A549 treated with Mapracorat at 1 μM for 4 hours (cell line): ENCODE data around the gene ACOT8. TPM values are rescaled to one million over a fixed set of nuclear protein-coding genes. Genes with fewer than 3 reads are reported as not detected.

Experiments
- total RNA-seq: library from RNA; stranded (reverse); fragments of 200-300 nt; extraction: Qiagen RNA extraction; gene quantifications from 5 replicates; pipeline ENCODE4 v1.2.3, GENCODE V29; 2022

Gene ACOT8
- total RNA-seq = 14.5 to 20.5 TPM (median 19.7 TPM) in 5 replicates

DNA sequence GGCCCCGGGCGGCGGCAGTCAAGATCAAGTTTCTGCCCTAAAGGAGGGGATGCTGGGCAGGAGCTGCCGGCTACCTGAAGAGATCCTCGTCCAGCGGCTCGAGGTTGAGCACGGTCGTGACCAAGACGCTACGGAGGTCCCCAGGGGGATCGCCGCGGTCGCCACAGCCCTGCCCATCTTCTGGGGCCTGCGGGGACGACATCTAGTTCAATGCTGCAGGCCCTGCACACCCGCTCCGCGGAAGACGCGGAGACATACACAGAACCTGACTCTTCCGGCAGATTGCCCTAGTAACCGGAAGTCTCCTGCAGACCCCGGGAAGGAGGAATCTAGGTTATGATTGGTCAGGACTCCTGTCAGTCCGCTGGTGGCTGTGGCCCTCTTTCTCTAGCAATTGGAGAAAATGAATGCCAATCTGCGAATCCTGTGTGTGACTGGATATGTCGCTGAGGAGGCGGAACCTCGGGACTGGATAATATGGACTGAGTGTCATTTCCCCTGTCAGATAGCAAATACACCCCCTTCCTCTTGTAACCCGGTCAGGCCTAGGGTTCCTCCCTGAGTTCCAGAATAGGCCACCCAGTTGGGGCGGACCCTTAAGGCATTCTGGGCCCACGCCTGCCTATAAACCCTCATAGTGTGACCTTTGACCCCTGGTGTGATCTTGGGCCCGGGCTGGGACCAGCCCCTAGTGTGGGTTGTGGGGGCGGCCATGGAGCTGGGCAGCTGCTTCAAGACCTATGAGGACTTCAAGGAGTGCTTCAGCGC is at the start of gene ACOT8, which contains the start of gene ZSWIM3:
TSS of gene ACOT8 (minus strand) at position 279 of the 768 bp plus-strand sequence. CDS start at position 202, 77 bp downstream.
TSS of gene ZSWIM3 (plus strand) at position 501 of the 768 bp plus-strand sequence. CDS start at position 713, 212 bp downstream.

DNA sequence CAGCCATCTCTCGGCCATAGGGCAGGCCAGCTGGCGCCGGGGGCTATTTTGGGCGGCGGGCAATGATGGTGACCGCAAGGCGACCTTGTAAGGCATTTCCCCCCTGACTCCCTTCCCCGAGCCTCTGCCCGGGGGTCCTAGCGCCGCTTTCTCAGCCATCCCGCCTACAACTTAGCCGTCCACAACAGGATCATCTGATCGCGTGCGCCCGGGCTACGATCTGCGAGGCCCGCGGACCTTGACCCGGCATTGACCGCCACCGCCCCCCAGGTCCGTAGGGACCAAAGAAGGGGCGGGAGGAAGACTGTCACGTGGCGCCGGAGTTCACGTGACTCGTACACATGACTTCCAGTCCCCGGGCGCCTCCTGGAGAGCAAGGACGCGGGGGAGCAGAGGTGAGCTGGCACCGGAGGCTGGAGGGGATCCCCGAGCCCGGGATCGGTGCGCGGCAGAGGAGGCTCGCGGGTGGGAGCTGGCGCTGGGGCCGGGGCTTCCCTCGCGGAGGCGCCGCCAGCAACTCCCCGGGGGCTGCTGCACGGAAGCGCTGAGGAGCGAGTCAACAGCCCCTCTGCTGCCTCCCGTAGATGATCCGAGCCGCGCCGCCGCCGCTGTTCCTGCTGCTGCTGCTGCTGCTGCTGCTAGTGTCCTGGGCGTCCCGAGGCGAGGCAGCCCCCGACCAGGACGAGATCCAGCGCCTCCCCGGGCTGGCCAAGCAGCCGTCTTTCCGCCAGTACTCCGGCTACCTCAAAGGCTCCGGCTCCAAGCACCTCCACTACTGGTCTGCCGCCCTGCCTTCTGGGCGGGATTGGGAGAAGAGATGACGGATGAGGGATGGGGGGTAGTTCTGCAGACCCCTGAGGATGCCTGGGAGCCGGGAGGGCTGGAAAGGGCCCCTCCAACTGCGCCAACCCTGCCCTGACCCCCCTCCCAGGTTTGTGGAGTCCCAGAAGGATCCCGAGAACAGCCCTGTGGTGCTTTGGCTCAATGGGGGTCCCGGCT is 34.1 kb upstream of the ACOT8 start, which contains the start of the genes CTSA and NEURL2:
TSS of gene CTSA (plus strand) at position 351 of the 999 bp plus-strand sequence. CDS start at position 585, 234 bp downstream.
TSS of gene NEURL2 (minus strand) at position 224 of the 999 bp plus-strand sequence. CDS start at position 7, 217 bp downstream.

DNA sequence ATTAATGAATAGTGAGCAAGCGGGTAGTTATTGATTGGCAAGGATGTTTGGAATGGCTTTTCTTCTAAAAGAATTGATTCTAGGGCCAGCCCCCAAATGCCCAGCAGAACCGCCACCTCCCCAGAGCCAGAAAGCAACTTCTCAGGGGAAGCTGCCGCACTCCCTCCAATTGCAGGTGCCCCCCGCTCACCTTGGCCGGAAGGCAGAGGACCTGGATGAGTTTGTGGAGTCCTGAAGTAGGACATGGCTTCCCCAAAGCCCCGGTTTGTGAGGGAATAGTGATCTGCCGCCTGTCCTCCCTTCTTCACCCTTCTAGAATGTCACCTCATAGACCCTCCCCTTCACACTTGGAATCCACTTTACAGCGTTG is 30.1 kb upstream of the ACOT8 start, which contains the start of gene SPATA25:
TSS of gene SPATA25 (minus strand) at position 277 of the 370 bp plus-strand sequence. CDS start at position 245, 32 bp downstream.

DNA sequence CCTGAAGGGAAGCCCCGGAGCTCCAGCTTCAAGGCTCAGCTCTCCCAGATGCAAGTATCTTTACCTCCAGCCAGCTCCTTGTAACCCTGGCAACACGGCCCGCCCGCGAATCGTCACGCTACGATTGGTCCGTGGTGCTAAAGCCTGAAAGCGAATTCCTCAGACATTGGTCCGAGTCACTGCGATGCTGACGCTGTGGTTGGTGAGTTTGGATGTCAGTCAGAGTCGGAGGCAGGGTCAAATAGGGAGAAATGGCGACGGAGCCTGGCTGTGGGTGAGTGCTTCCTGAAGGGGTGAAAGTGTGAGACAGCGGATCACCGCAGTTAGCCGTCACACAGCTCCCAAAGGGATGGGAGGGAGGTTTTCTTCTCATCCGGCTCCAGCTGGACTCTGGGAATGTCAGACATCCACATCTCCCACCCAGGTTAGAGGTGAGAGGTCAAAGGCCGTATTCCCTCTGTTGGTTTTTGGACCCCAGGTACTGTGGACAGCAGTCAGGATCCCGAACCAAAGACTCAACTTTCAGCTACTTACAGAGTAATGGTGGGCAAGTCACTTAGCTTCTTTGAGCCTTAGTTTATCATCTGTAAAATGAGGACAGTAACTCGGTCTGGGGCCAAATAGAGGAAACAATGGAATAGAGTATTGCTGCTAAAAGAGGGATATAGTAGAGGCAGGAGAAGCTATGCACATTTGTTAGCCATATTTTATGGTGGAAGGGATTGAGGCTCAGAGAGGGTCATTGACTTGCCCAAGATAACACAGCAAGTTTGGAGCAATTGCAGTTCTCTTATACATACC is 24.0 kb upstream of the ACOT8 start, which contains the start of gene ZSWIM1:
TSS of gene ZSWIM1 (plus strand) at position 240 of the 801 bp plus-strand sequence. CDS start 1,366 bp downstream, outside the sequence.

DNA sequence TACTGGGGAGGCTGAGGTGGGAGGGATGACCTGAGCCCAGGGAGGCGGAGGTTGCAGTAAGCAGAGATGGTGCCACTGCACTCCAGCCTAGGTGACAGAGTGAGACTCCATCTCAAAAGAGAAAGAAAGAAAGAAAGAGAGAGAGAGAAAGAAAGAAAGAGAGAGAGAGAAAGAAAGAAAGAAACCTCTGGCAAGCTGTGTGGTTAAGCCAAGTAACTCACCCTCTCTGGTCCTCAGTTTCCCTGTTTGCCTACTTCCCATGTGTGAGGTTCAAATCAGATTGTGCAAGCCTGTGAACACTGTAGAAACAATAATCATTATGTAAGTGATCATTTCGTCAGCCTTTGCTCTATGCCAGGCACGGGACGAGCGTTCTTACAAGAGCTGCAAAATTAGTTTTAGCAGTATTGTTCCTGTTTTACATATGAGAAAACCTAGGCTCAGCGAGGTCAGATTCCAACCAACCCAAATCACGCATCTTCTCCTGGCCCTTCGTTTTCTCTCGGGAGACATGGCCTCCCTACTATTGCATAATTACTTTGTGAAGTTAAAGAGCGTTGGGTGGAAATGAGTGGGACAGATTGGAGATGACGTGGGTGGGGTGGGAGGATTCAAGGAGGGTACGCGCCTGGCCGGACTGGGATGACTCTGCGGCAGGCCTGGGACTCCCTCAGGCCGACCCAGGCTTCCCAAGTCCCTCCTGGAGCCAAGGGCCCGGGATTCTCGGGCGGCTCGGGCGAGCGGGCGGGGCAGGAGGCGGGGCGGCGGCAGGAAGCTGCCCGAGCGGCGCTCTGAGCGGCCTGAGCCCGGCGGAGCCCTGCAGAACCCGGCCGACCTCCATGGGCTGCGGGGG is 23.9 kb downstream of the ACOT8 start, which contains the start of gene SNX21:
TSS of gene SNX21 (plus strand) at position 770 of the 853 bp plus-strand sequence. CDS start 121 bp downstream, outside the sequence.

DNA sequence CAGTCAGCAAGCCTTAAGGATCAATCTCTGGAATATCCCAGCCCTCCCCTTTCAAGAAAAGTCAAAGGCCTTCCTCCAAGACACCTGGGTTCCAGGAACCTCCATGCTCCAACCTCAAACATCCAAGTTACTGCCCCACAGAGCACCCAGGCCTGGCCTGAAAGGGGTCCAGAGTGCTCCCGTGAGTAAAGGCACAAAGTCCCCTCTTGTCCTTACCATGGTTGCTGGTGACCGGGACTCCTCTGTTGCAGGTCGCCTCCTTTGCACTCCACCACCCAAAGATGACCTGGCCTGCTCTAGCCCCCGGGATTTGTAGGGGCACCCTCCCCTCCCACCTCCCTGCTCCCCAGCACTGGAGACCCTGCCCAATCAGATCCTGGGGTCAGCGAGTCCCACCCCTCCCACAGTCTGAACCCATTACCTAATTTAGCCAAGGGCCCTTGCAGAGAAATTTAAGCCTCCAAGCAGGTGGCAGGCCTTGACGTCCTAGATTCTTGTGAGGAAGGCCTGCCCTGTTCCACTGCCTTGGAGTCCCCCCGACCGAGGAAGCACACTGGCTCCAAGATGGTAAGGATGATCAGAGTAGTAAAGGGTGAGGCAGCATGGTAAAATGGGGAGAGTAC is 30.1 kb downstream of the ACOT8 start, which contains the start of gene TNNC2:
TSS of gene TNNC2 (minus strand) at position 283 of the 623 bp plus-strand sequence. CDS start at position 219, 64 bp downstream.

DNA sequence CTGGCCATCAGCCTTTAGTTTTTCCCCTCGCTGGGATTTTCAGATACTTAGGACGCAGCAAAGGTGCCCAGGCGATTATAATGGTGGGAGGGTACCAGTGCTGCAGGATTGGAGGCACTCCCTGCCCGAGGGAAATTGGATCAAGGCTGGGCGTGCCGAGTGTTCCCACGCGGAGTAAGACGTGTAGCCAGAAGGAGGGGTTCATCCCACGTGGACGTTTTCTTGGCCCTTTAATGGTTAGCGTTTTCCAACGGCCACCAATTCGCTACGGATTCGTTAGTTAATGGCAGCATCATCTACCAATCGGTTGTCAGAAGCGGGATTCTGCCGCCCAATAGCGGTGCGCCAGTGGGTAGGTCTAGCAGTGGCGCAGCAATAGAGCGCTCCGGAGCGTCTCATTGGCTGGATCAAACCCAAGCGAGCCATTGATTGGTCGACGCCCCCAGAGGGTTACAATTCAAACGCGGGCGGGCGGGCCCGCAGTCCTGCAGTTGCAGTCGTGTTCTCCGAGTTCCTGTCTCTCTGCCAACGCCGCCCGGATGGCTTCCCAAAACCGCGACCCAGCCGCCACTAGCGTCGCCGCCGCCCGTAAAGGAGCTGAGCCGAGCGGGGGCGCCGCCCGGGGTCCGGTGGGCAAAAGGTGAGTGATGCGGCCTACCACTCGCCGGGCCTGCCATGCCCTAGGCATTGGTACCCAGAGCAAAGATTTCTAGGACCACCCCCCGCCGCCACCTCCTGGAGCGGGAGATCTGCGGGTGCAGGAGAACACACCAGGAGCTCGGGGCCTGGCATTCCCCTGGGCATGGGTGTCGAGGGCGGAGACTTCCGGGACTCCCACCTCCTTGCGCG is 44.8 kb downstream of the ACOT8 start, which contains the start of gene UBE2C:
TSS of gene UBE2C (plus strand) at position 488 of the 849 bp plus-strand sequence. CDS start at position 540, 52 bp downstream.

Other genes starting within 250 kb of the ACOT8 start
- not detected in 5 replicates for gene WFDC10A, start 227.7 kb downstream of the ACOT8 start, total RNA-seq
- gene WFDC9, start 226.1 kb downstream of the ACOT8 start, total RNA-seq = not detected in 5 replicates
- not detected in 5 replicates for gene WFDC11, start 187.2 kb downstream of the ACOT8 start, total RNA-seq
- not detected in 5 replicates for gene WFDC13, start 155.4 kb downstream of the ACOT8 start, total RNA-seq
- gene WFDC10B, start 152.4 kb downstream of the ACOT8 start, total RNA-seq = not detected in 5 replicates
- gene SPINT4, start 135.0 kb downstream of the ACOT8 start, total RNA-seq = not detected in 5 replicates
- 0.44 TPM in 1 of 5 replicates, not detected in the others for gene WFDC3, start 65.5 kb downstream of the ACOT8 start, total RNA-seq
- 32.1 to 37.5 TPM (median 35.7 TPM) in 5 replicates for gene DNTTIP1, start 65.4 kb downstream of the ACOT8 start, total RNA-seq
- 215 to 248 TPM (median 240 TPM) in 5 replicates for gene UBE2C, start 44.7 kb downstream of the ACOT8 start, total RNA-seq
- gene TNNC2, start 30.1 kb downstream of the ACOT8 start, total RNA-seq = 0.28 TPM in 1 of 5 replicates, not detected in the others
- 7.8 to 11.6 TPM (median 10.7 TPM) in 5 replicates for gene SNX21, start 23.6 kb downstream of the ACOT8 start, total RNA-seq
- 1.3 to 1.9 TPM (median 1.7 TPM) in 5 replicates for gene ZSWIM3, start 222 bp upstream of the ACOT8 start, total RNA-seq
- 4.8 to 5.9 TPM (median 5.8 TPM) in 5 replicates for gene ZSWIM1, start 23.8 kb upstream of the ACOT8 start, total RNA-seq
- gene SPATA25, start 30.2 kb upstream of the ACOT8 start, total RNA-seq = 0.19 to 0.53 TPM (median 0.40 TPM) in 3 of 5 replicates, not detected in the others
- 0.61 to 1.7 TPM (median 0.94 TPM) in 5 replicates for gene NEURL2, start 33.8 kb upstream of the ACOT8 start, total RNA-seq
- gene CTSA, start 33.9 kb upstream of the ACOT8 start, total RNA-seq = 94.8 to 123 TPM (median 110 TPM) in 5 replicates
- 1.6 to 2.0 TPM (median 1.8 TPM) in 5 replicates for gene PLTP, start 54.8 kb upstream of the ACOT8 start, total RNA-seq
- gene PCIF1, start 77.3 kb upstream of the ACOT8 start, total RNA-seq = 27.8 to 35.7 TPM (median 33.3 TPM) in 5 replicates
- gene ZNF335, start 114.8 kb upstream of the ACOT8 start, total RNA-seq = 6.8 to 10.2 TPM (median 9.2 TPM) in 5 replicates
- 0.19 to 0.48 TPM (median 0.40 TPM) in 5 replicates for gene MMP9, start 151.5 kb upstream of the ACOT8 start, total RNA-seq
- gene SLC12A5, start 171.8 kb upstream of the ACOT8 start, total RNA-seq = 13.5 to 17.2 TPM (median 14.0 TPM) in 5 replicates
- 17.7 to 23.9 TPM (median 20.3 TPM) in 5 replicates for gene NCOA5, start 232.6 kb upstream of the ACOT8 start, total RNA-seq